SK-N-SH (cell line): Measurements from ENCODE around the gene HSPG2. TPM values are rescaled to one million over a fixed set of nuclear protein-coding genes. Genes with fewer than 3 reads are reported as not detected.
A peak's percentile ranks its signal among the peaks of the same experiment; 100 is the strongest.

ENCODE experiments used
- CTCF ChIA-PET: fragments of 300-600, 350-600 bp; formaldehyde crosslinking; extraction: SDS; loops from one replicate; lab custom pipeline; 2021; lab: Yijun Ruan, JAX
- POLR2A ChIA-PET: fragments of 350-600 bp; sonication (Branson Sonifier 250); formaldehyde crosslinking; extraction: SDS; loops from one replicate; lab custom pipeline; 2020; ENCODE audit warnings: antibody characterized with exemption, inconsistent platforms; lab: Yijun Ruan, JAX
- DNase-seq: peaks from one replicate; pipeline ENCODE4 v3.0.0; 2012
- H2AFZ ChIP-seq: fragments of 200-600 bp; sonication (generic); 2 replicates; pipeline ENCODE4 v1.8.1; 2016; ENCODE audit warnings: antibody characterized with exemption, mild to moderate bottlenecking, low read depth
- H3F3A ChIP-seq: fragments of 200-600 bp; sonication (generic); replicated peaks from 2 replicates; pipeline ENCODE3; 2016; ENCODE audit warnings: antibody characterized with exemption, mild to moderate bottlenecking; ENCODE audit not compliant: insufficient read depth
- H3K27ac ChIP-seq, 2 experiments: fragments of 200-500 bp in 1 of 2; fragments of 200-600 bp in 1 of 2; sonication (Bioruptor generic) in 1 of 2; sonication (generic), shearing (Covaris generic) in 1 of 2; 2 replicates each; pipeline versions ENCODE4 v1.5.1 to v1.6.1; 2014 to 2016; ENCODE audit warnings: low read depth in 2 of 2, inconsistent platforms in 1 of 2, low read length in 1 of 2, mild to moderate bottlenecking in 1 of 2, mixed read lengths in 1 of 2
- H3K27me3 ChIP-seq: fragments of 200-600 bp; sonication (generic), shearing (Covaris generic); 2 replicates; pipeline ENCODE4 v1.6.1; 2016; ENCODE audit warnings: mixed run types; ENCODE audit not compliant: insufficient read depth
- H3K36me3 ChIP-seq, 2 experiments: fragments of 200-500 bp in 1 of 2; fragments of 200-600 bp in 1 of 2; sonication (Bioruptor generic) in 1 of 2; sonication (generic) in 1 of 2; replicated peaks in 1 of 2; 2 replicates each; pipeline versions ENCODE3 to v1.5.1; 2014 to 2016; ENCODE audit warnings: low read length in 1 of 2, mild to moderate bottlenecking in 1 of 2; ENCODE audit not compliant: insufficient read depth in 2 of 2, control insufficient read depth in 1 of 2
- H3K4me1 ChIP-seq, 2 experiments: fragments of 200-500 bp in 1 of 2; fragments of 200-600 bp in 1 of 2; sonication (Bioruptor generic) in 1 of 2; sonication (generic), shearing (Covaris generic) in 1 of 2; 2 replicates each; pipeline versions ENCODE4 v1.5.1 to v1.6.1; 2014 to 2016; ENCODE audit warnings: low read depth in 1 of 2, low read length in 1 of 2, mixed run types in 1 of 2; ENCODE audit not compliant: insufficient read depth in 2 of 2, control insufficient read depth in 1 of 2
- H3K4me2 ChIP-seq: fragments of 200-600 bp; sonication (generic), shearing (Covaris generic); 2 replicates; pipeline ENCODE4 v1.6.1; 2017; ENCODE audit warnings: mixed run types
- H3K4me3 ChIP-seq, 2 experiments: fragments of 200-500 bp in 1 of 2; fragments of 200-600 bp in 1 of 2; sonication (Bioruptor generic) in 1 of 2; sonication (generic), shearing (Covaris generic) in 1 of 2; 2 replicates each; pipeline versions ENCODE4 v1.5.1 to v1.8.1; 2014 to 2016; ENCODE audit warnings: low read depth in 2 of 2, inconsistent platforms in 1 of 2, low read length in 1 of 2, mild to moderate bottlenecking in 1 of 2, mixed read lengths in 1 of 2, moderate library complexity in 1 of 2
- H3K79me2 ChIP-seq: fragments of 200-600 bp; sonication (generic); 2 replicates; pipeline ENCODE4 v1.8.1; 2017; ENCODE audit warnings: mild to moderate bottlenecking; ENCODE audit not compliant: insufficient read depth
- H3K9ac ChIP-seq: fragments of 200-600 bp; sonication (generic); 2 replicates; pipeline ENCODE4 v1.6.1; 2017; ENCODE audit warnings: mixed run types
- H3K9me2 ChIP-seq: fragments of 200-600 bp; sonication (generic); 2 replicates; pipeline ENCODE4 v1.6.1; 2017; ENCODE audit warnings: mixed run types
- H3K9me3 ChIP-seq: fragments of 200-600 bp; sonication (generic); 2 replicates; pipeline ENCODE4 v1.6.1; 2017; ENCODE audit warnings: mixed run types, mild to moderate bottlenecking, moderate library complexity
- H4K20me1 ChIP-seq: fragments of 200-600 bp; sonication (generic); 2 replicates; pipeline ENCODE4 v1.6.1; 2017; ENCODE audit warnings: mild to moderate bottlenecking, mixed run types; ENCODE audit not compliant: insufficient read depth
- CHD2 ChIP-seq: fragments of 150-350 bp; IDR thresholded peaks from 2 replicates; pipeline ENCODE4 v1.6.1; 2018; ENCODE audit warnings: low read length; ENCODE audit not compliant: partially characterized antibody
- CTCF ChIP-seq: fragments of 200-600 bp; sonication (generic); IDR thresholded peaks from 2 replicates; pipeline ENCODE4 v1.6.1; 2017; ENCODE audit warnings: antibody characterized with exemption, mild to moderate bottlenecking, moderate library complexity
- EZH2phosphoT487 ChIP-seq: fragments of 200-600 bp; sonication (generic); IDR thresholded peaks from 2 replicates; pipeline ENCODE4 v1.6.1; 2017; ENCODE audit warnings: low read depth, mixed run types, mild to moderate bottlenecking, antibody characterized with exemption, moderate library complexity, borderline replicate concordance
- FOXM1 ChIP-seq: IDR thresholded peaks from 2 replicates; pipeline ENCODE4 v1.4.0; 2012; ENCODE audit warnings: low read depth, mild to moderate bottlenecking
- GATA2 ChIP-seq: sonication (generic); formaldehyde crosslinking; IDR thresholded peaks from 2 replicates; pipeline ENCODE4 v1.5.0; 2020; ENCODE audit warnings: mild to moderate bottlenecking, missing genetic modification reagents
- MAX ChIP-seq: IDR thresholded peaks from 2 replicates; pipeline ENCODE4 v1.4.0; 2012; ENCODE audit warnings: low read depth
- MEF2A ChIP-seq: IDR thresholded peaks from 2 replicates; pipeline ENCODE4 v1.4.0; 2012; ENCODE audit warnings: low read depth, borderline replicate concordance
- MXI1 ChIP-seq: IDR thresholded peaks from 2 replicates; pipeline ENCODE4 v1.6.1; 2012; ENCODE audit warnings: mild to moderate bottlenecking, low read depth, low read length, improper control_type of control experiment
- NFIC ChIP-seq: IDR thresholded peaks from 2 replicates; pipeline ENCODE4 v1.4.0; 2012; ENCODE audit warnings: borderline replicate concordance
- NRF1 ChIP-seq: IDR thresholded peaks from 2 replicates; pipeline ENCODE4 v1.6.1; 2012; ENCODE audit warnings: low read depth, mild to moderate bottlenecking, low read length
- PBX3 ChIP-seq: IDR thresholded peaks from 2 replicates; pipeline ENCODE4; 2012
- RAD21 ChIP-seq: IDR thresholded peaks from 2 replicates; pipeline ENCODE4 v1.6.1; 2012; ENCODE audit warnings: mild to moderate bottlenecking, low read length
- RFX5 ChIP-seq: IDR thresholded peaks from 2 replicates; pipeline ENCODE4 v1.6.1; 2012; ENCODE audit warnings: mild to moderate bottlenecking, improper control_type of control experiment, low read length
- RXRA ChIP-seq: IDR thresholded peaks from 2 replicates; pipeline ENCODE4 v1.4.0; 2012; ENCODE audit warnings: low read depth, mild to moderate bottlenecking, borderline replicate concordance
- SIN3A ChIP-seq: IDR thresholded peaks from 2 replicates; pipeline ENCODE4 v1.6.1; 2012; ENCODE audit warnings: low read depth, mild to moderate bottlenecking, low read length, moderate library complexity, borderline replicate concordance
- TAF1 ChIP-seq: IDR thresholded peaks from 2 replicates; pipeline ENCODE4 v1.6.1; 2012; ENCODE audit warnings: low read depth, mild to moderate bottlenecking, low read length, moderate library complexity, borderline replicate concordance
- TEAD4 ChIP-seq: IDR thresholded peaks from 2 replicates; pipeline ENCODE4 v1.4.0; 2012; ENCODE audit warnings: mild to moderate bottlenecking, borderline replicate concordance; ENCODE audit not compliant: insufficient read depth
- USF1 ChIP-seq: IDR thresholded peaks from 2 replicates; pipeline ENCODE4 v1.4.0; 2012; ENCODE audit warnings: low read depth, borderline replicate concordance
- USF2 ChIP-seq: fragments of 150-350 bp; IDR thresholded peaks from 2 replicates; pipeline ENCODE4 v1.6.1; 2017; ENCODE audit warnings: antibody characterized with exemption, low read length, low read depth, borderline replicate concordance
- YY1 ChIP-seq: IDR thresholded peaks from 2 replicates; pipeline ENCODE4 v1.4.0; 2012; ENCODE audit warnings: low read depth, mild to moderate bottlenecking
- WGBS: methylation state at CpG from one replicate; pipeline ENCODE4 v1.1.6; 2017; ENCODE audit warnings: low lambda C conversion rate; 5-methylcytosine and 5-hydroxymethylcytosine counted together
- polyA plus RNA-seq, 3 experiments: library from polyadenylated mRNA; depleted of rRNA; stranded (reverse); fragments of >200 nt; gene quantifications; 2 replicates each; pipeline ENCODE4 v1.2.3, GENCODE V29; 2012

Gene HSPG2
- polyA plus RNA-seq, 1 of the 3 experiments (the other 2 are of a cell fraction), result 28.9 TPM

GRCh38 chr1:21863981-21864380 lies 73.1 kb downstream of the HSPG2 start:
- H2AFZ ChIP-seq, result no peak overlapping the region
- peaks cover 0 to 7% of the 10 kb centered on the region in 2 experiments; a peak in 1 of 4 replicates for H3K4me1 ChIP-seq
- TF ChIP-seq TEAD4, result no peak
- TF ChIP-seq YY1, result no peak
- no peak for TF ChIP-seq GATA2 (CRISPR knock-in tag)
- TF ChIP-seq MEF2A, result no peak
- no peak for TF ChIP-seq RAD21
- no peak for TF ChIP-seq EZH2phosphoT487
- no peak for TF ChIP-seq MAX
- TF ChIP-seq FOXM1, result no peak
- no peak for TF ChIP-seq USF1
- no peak for TF ChIP-seq MXI1
- TF ChIP-seq NRF1, result no peak
- TF ChIP-seq NFIC, result no peak
- no peak for TF ChIP-seq PBX3
- TF ChIP-seq RXRA, result no peak
- TF ChIP-seq RFX5, result no peak
- ChIA-PET CTCF (no interaction called here), POLR2A (interaction anchor here (0.6 kb wide), 1 partner anchor 1366 kb away, joined by 3 read pairs; no protein-coding TSS in a partner anchor)
- DNase-seq, result no peak
- H3K9ac ChIP-seq, result no peak overlapping the region
- 94% methylated on average over 6 of the region's 12 CpGs for WGBS
- peaks cover 9% of the 10 kb centered on the region for H3F3A ChIP-seq
- no peaks in the 10 kb centered on the region for H3K79me2 ChIP-seq
- H3K9me2 ChIP-seq, result no peaks in the 10 kb centered on the region
- H3K4me3 ChIP-seq, result no peak overlapping the region
- no peak overlapping the region for H3K27ac ChIP-seq
- no peaks in the 10 kb centered on the region for H3K27me3 ChIP-seq
- no peaks in the 10 kb centered on the region for H3K9me3 ChIP-seq
- H3K36me3 ChIP-seq, result peaks cover 8 to 27% of the 10 kb centered on the region in 2 experiments
- peaks cover 4% of the 10 kb centered on the region; the same call in 1 of the 2 replicates for H4K20me1 ChIP-seq
- no peak overlapping the region for H3K4me2 ChIP-seq

- Histone ChIP-seq H3K9me2 (no peaks in the 10 kb centered on the region), H3K4me1 (peaks cover 0 to 7% of the 10 kb centered on the region in 2 experiments; a peak in 1 of 4 replicates), H3K27ac (peak overlapping the region in 1 of 2 experiments; percentile 72; a peak in 2 of 4 replicates), H3K4me2 (peak overlapping the region; percentile 45; the same call in 1 of the 2 replicates), H3K4me3 (no peak overlapping the region), H3F3A (peaks cover 9% of the 10 kb centered on the region), H3K9ac (no peak overlapping the region), H3K9me3 (no peaks in the 10 kb centered on the region), H3K36me3 (peaks cover 8 to 24% of the 10 kb centered on the region in 2 experiments), H4K20me1 (peaks cover 4% of the 10 kb centered on the region; the same call in 1 of the 2 replicates), H2AFZ (no peak overlapping the region), H3K79me2 (no peaks in the 10 kb centered on the region), H3K27me3 (no peaks in the 10 kb centered on the region)
- ChIA-PET CTCF (no interaction called here), POLR2A (no interaction called here)
- DNase-seq, result no peak
- 78% methylated on average over 18 of the region's 19 CpGs for WGBS
- TF ChIP-seq CTCF, result no peak
- no peak for TF ChIP-seq SIN3A
- 0 out of 2 replicates have a peak, but pooled peaks have one; percentile 20 for TF ChIP-seq MAX
- TF ChIP-seq CHD2, result no peak
- peak; percentile 97 for TF ChIP-seq RXRA
- TF ChIP-seq MXI1, result no peak
- TF ChIP-seq TAF1, result no peak
- no peak for TF ChIP-seq RAD21
- TF ChIP-seq USF2, result no peak
- no peak for TF ChIP-seq USF1
These were observed 75.3 kb downstream of the HSPG2 start for GRCh38 chr1:21861602-21862429.
